Heart left ventricle (tissue), 16 donors: ENCODE results near the gene MAML3. TPM values are rescaled to one million over a fixed set of nuclear protein-coding genes. Genes with fewer than 3 reads are reported as not detected.
A peak's percentile ranks its signal among the peaks of the same experiment; 100 is the strongest.

Experiments
- ATAC-seq, 4 donors: fragments of 200-7000 bp; cut with Tn5 transposase; one replicate each; pipeline ENCODE4 v1.9.1; 2020 to 2022; ENCODE audit warnings: moderate library complexity in 4 of 4, mild to moderate bottlenecking in 3 of 4, moderate number of reproducible peaks in 1 of 4
- DNase-seq, 5 donors: peaks; one replicate each; pipeline ENCODE4 v3.0.0-alpha.2; 2020
- H3K27ac ChIP-seq, 12 donors: fragments of 200-600 bp; sonication (generic) in 4 of 12; one replicate each; pipeline versions ENCODE4 v1.5.0 to v1.8.0; 2016 to 2022; ENCODE audit warnings: mild to moderate bottlenecking in 2 of 12
- H3K27me3 ChIP-seq, 9 donors: fragments of 200-600 bp; sonication (generic) in 2 of 9; one replicate each; pipeline versions ENCODE4 v1.5.1 to v1.8.0; 2016 to 2022; ENCODE audit warnings: mild to moderate bottlenecking in 3 of 9
- H3K36me3 ChIP-seq, 9 donors: fragments of 200-600 bp; sonication (generic) in 2 of 9; one replicate each; pipeline versions ENCODE4 v1.5.0 to v1.8.0; 2018 to 2022; ENCODE audit warnings: mild to moderate bottlenecking in 2 of 9
- H3K4me1 ChIP-seq, 12 donors: fragments of 200-600 bp; sonication (generic) in 4 of 12; one replicate each; pipeline versions ENCODE4 v1.5.0 to v1.8.0; 2016 to 2022; ENCODE audit warnings: mild to moderate bottlenecking in 3 of 12
- H3K4me3 ChIP-seq, 12 donors: fragments of 200-600 bp; sonication (generic) in 4 of 12; one replicate each; pipeline versions ENCODE4 v1.5.0 to v1.8.0; 2017 to 2022; ENCODE audit warnings: mild to moderate bottlenecking in 9 of 12, moderate library complexity in 4 of 12
- H3K9me3 ChIP-seq, 12 donors: fragments of 200-600 bp; sonication (generic) in 4 of 12; one replicate each; pipeline versions ENCODE4 v1.5.0 to v1.8.0; 2016 to 2022; ENCODE audit warnings: mild to moderate bottlenecking in 1 of 12
- CTCF ChIP-seq, 12 donors: fragments of 200-600 bp; sonication (generic) in 4 of 12; IDR thresholded peaks; one replicate each; pipeline versions ENCODE4 v1.5.0 to v1.8.0; 2018 to 2022; ENCODE audit warnings: antibody characterized with exemption in 12 of 12, mild to moderate bottlenecking in 5 of 12
- POLR2A ChIP-seq, 2 donors: fragments of 450-650 bp; IDR thresholded peaks; one replicate each; pipeline ENCODE4 v1.6.1; 2017; ENCODE audit warnings: antibody characterized with exemption in 2 of 2, mild to moderate bottlenecking in 2 of 2, moderate library complexity in 2 of 2
- WGBS, 4 donors: extraction: QIAGEN DNeasy Blood & Tissue Kit in 2 of 4; methylation state at CpG; one replicate each; pipeline versions ENCODE4 v1.1.5 to v1.1.7; 2013 to 2018; 5-methylcytosine and 5-hydroxymethylcytosine counted together
- intact Hi-C, 10 donors: fragments of 100-400 bp; cut with DNase I; formaldehyde crosslinking; loops; one replicate each; pipeline versions ENCODE4 v1.11.1 to v1.14.2; 2022
- polyA plus RNA-seq, 2 donors: library from polyadenylated mRNA; stranded (reverse); fragments of 200-250 nt; gene quantifications; one replicate each; pipeline ENCODE4 v1.2.3, GENCODE V29; 2013
- total RNA-seq, 9 donors: library from RNA; depleted of rRNA in 2 of 9; stranded (reverse); fragments of >200 nt in 2 of 9; fragmentation: NEBNext Ultra II Directional in 3 of 9; extraction: Animal tissue kit (Norgen Biotek cat#: 25700) in 3 of 9; gene quantifications; one replicate each; pipeline versions ENCODE4 v1.1.0 to v1.2.4, GENCODE V29; 2016 to 2023
- donor health status: ischemic (EF 13 %, LVEDD 7.1; RV severe dilation, severe dysfunction).
- donor health status: healthy with polysubstance abuse.
- donor health status: DM: no; HTN: yes; CAD: no.
- donor health status: DM: no; HTN: no; CAD: no.
- donor health status: ischemic (EF 25% LVEDD 6.9; RV normal size, moderate dysfunction).
- donor health status: ischemic (EF 25% LVEDD 5.7; RV mildly dilated, moderate dysfunction).
- donor health status: healthy.
- donor health status: DM: yes; HTN: yes; CAD: no.
- donor health status: ischemic (EF 35%, LVEDD 5.7; RV mildly dilated, moderate dysfunction).
- donor health status: nonischemic (EF 11% LVEDD 7.7; RV severe dilation, severe dysfunction).
- donor health status: DM: yes; HTN: yes; CAD: no.
- donor health status: PGD.
- donor health status: ischemic (EF 29% LVEDD 5.4; RV normal size, mild dysfunction).
- donor health status: nonischemic (EF 23%, LVEDD 6.1; RV moderate dilation, normal function).

The MAML3 gene
- total and polyA plus RNA-seq, 11 donors, result 0.76 to 5.9 (median 2.4) TPM

- no peak for DNase-seq
- no peak for TF ChIP-seq CTCF (IDR thresholded peaks at IDR 0.05)
- peaks cover 0 to 7% (median 0%) of the 10 kb centered on the region in 9 donors for H3K36me3 ChIP-seq
- ATAC-seq, result no peak
- WGBS, 4 donors, result 87 to 96% (median 90%) methylated on average over 7 to 8 of the region's 8 CpGs
- H3K9me3 ChIP-seq, result no peaks in the 10 kb centered on the region
- H3K27me3 ChIP-seq, result no peaks in the 10 kb centered on the region
- intact Hi-C loops, result loop anchor here in 2 of 10 donors (5.0 to 10.0 kb wide), 2 partner anchors 58 to 366 kb away; no protein-coding TSS in a partner anchor
- H3K4me3 ChIP-seq, result no peak overlapping the region
- H3K27ac ChIP-seq, result no peak overlapping the region
- H3K4me1 ChIP-seq, result peaks cover 0 to 25% (median 0%) of the 10 kb centered on the region in 12 donors
Measured at GRCh38 chr4:139889264-139889663, 264.7 kb downstream of the MAML3 start.

GRCh38 chr4:139887962-139888735, 265.8 kb downstream of the MAML3 start:
- Histone ChIP-seq H3K27me3 (no peaks in the 10 kb centered on the region), H3K9me3 (peaks cover 0 to 5% (median 0%) of the 10 kb centered on the region in 12 donors), H3K27ac (peak overlapping the region in 1 of 12 donors; percentile 40), H3K4me1 (peaks cover 0 to 25% (median 0%) of the 10 kb centered on the region in 12 donors), H3K4me3 (no peak overlapping the region), H3K36me3 (peaks cover 0 to 7% (median 0%) of the 10 kb centered on the region in 9 donors)
- intact Hi-C loops, result loop anchor here in 2 of 10 donors (5.0 to 10.0 kb wide), 2 partner anchors 59 to 367 kb away; no protein-coding TSS in a partner anchor
- DNase-seq (no peak), ATAC-seq (no peak)
- TF ChIP-seq CTCF (IDR thresholded peaks at IDR 0.05), result no peak
- no peak for TF ChIP-seq POLR2A (IDR thresholded peaks at IDR 0.05)
- WGBS, 4 donors, result 86 to 93% (median 92%) methylated on average over 6 of the region's 6 CpGs

- Histone ChIP-seq H3K4me1 (peaks cover 0 to 25% (median 0%) of the 10 kb centered on the region in 12 donors), H3K27me3 (no peaks in the 10 kb centered on the region), H3K9me3 (peaks cover 0 to 8% (median 0%) of the 10 kb centered on the region in 12 donors), H3K36me3 (peaks cover 0 to 7% (median 0%) of the 10 kb centered on the region in 9 donors), H3K27ac (peak overlapping the region in 3 of 12 donors; percentile 7 to 42 (median 40)), H3K4me3 (peak overlapping the region in 9 of 12 donors; percentile 1 to 38 (median 13))
- TF ChIP-seq CTCF (IDR thresholded peaks at IDR 0.05), result no peak
- TF ChIP-seq POLR2A (IDR thresholded peaks at IDR 0.05), result no peak
- intact Hi-C loops, result loop anchor here in 2 of 10 donors (5.0 to 10.0 kb wide), 2 partner anchors 60 to 367 kb away; no protein-coding TSS in a partner anchor
- WGBS, 4 donors, result 50 to 72% (median 54%) methylated on average over 4 of the region's 4 CpGs
- no peak for DNase-seq
- no peak for ATAC-seq
Measured at GRCh38 chr4:139887376-139887802, 266.6 kb downstream of the MAML3 start.

- DNase-seq, result no peak
- Histone ChIP-seq H3K4me1 (peaks cover 0 to 25% (median 0%) of the 10 kb centered on the region in 12 donors), H3K27ac (peak overlapping the region in 3 of 12 donors; percentile 7 to 42 (median 40)), H3K9me3 (peaks cover 0 to 8% (median 0%) of the 10 kb centered on the region in 12 donors), H3K4me3 (peak overlapping the region in 9 of 12 donors; percentile 1 to 38 (median 13)), H3K27me3 (no peaks in the 10 kb centered on the region), H3K36me3 (peaks cover 0 to 7% (median 0%) of the 10 kb centered on the region in 9 donors)
- 55 to 76% (median 67%) methylated on average over 8 of the region's 8 CpGs for WGBS, 4 donors
- intact Hi-C loops, result loop anchor here in 2 of 10 donors (5.0 to 10.0 kb wide), 2 partner anchors 61 to 368 kb away; no protein-coding TSS in a partner anchor
- ATAC-seq, result no peak
- TF ChIP-seq POLR2A (IDR thresholded peaks at IDR 0.05) (no peak), CTCF (IDR thresholded peaks at IDR 0.05) (no peak)
Measured at GRCh38 chr4:139886798-139887197, 267.2 kb downstream of the MAML3 start.
